Heart left ventricle (tissue), 13 donors: Measurements from ENCODE around the gene DYNC1I1.

Experiments used
- CTCF ChIP-seq, 12 donors: fragments of 200-600 bp; sonication (generic) in 4 of 12; IDR thresholded peaks; one replicate each; pipeline versions ENCODE4 v1.5.0 to v1.8.0; 2018 to 2022; ENCODE audit warnings: antibody characterized with exemption in 12 of 12, mild to moderate bottlenecking in 5 of 12
- POLR2A ChIP-seq, 2 donors: fragments of 450-650 bp; IDR thresholded peaks; one replicate each; pipeline ENCODE4 v1.6.1; 2017; ENCODE audit warnings: antibody characterized with exemption in 2 of 2, mild to moderate bottlenecking in 2 of 2, moderate library complexity in 2 of 2
- donor health status: ischemic (EF 13 %, LVEDD 7.1; RV severe dilation, severe dysfunction).
- donor health status: DM: no; HTN: yes; CAD: no.
- donor health status: DM: no; HTN: no; CAD: no.
- donor health status: ischemic (EF 25% LVEDD 6.9; RV normal size, moderate dysfunction).
- donor health status: ischemic (EF 25% LVEDD 5.7; RV mildly dilated, moderate dysfunction).
- donor health status: ischemic (EF 35%, LVEDD 5.7; RV mildly dilated, moderate dysfunction).
- donor health status: nonischemic (EF 11% LVEDD 7.7; RV severe dilation, severe dysfunction).
- donor health status: DM: yes; HTN: yes; CAD: no.
- donor health status: PGD.
- donor health status: ischemic (EF 29% LVEDD 5.4; RV normal size, mild dysfunction).
- donor health status: nonischemic (EF 23%, LVEDD 6.1; RV moderate dilation, normal function).

- TF ChIP-seq CTCF (IDR thresholded peaks at IDR 0.05) (no peak), POLR2A (IDR thresholded peaks at IDR 0.05) (no peak)
Observed at GRCh38 chr7:95957510-95957909, 185.2 kb downstream of the DYNC1I1 start.
